Activated effector memory CD4-positive, alpha-beta T cell treated with Interleukin-2 at 50 U/mL for 16 hours (primary cell): Measurements from ENCODE around the gene GPRC5C.
"Not testable (repeated sequence)": the region's sequence is repeated elsewhere in the genome, so short reads cannot be mapped to it uniquely, and the experiment has no call there.

Experiments used
- DNase-seq: peaks from one replicate; pipeline ENCODE4 v3.0.0-alpha.2; 2020

Gene GPRC5C, protein sequence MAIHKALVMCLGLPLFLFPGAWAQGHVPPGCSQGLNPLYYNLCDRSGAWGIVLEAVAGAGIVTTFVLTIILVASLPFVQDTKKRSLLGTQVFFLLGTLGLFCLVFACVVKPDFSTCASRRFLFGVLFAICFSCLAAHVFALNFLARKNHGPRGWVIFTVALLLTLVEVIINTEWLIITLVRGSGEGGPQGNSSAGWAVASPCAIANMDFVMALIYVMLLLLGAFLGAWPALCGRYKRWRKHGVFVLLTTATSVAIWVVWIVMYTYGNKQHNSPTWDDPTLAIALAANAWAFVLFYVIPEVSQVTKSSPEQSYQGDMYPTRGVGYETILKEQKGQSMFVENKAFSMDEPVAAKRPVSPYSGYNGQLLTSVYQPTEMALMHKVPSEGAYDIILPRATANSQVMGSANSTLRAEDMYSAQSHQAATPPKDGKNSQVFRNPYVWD

DNA sequence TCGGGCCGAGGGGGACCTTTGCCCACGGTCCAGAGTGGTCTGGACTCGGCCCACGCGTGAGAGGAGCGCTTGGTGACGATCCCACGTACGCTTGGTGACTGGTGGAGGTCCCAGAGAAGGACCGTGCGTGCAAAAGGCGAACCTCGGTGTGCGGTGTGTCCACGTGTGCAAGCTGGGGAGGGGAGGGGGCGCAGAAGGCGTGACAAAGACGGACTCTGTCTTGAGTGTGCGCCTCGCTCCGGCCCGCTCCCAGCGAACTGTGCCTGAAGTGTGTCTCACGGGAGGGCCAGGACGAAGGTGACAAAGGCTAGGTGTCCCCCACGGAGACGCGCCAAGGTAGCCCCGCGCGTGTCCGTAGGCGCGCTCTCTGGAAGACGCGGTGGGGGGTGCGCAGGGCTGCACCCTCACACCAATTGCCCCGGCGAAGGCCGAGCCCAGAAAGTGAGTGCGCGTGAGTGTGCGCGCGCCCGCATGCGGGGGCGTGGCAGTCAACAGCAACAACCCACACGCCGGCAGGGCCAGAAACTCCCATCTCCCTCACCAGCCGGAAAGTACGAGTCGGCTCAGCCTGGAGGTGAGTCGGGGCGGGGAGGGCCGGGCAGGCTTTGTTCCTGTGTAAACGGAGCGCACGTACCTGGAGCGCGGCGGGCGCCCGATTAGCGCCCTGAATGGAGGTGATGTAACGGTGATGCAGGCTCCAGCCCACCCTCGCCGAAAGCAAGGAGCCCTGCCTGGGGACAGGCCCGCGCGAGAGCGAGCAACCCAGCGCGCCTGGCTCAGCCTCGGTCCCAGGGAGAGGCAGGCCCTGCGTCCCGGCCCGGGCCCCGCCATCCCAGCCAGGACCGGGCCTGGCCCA is at the start of gene GPRC5C:
GPRC5C (plus strand) TSS at position 521 of the 856 bp plus-strand sequence. CDS start 7,689 bp downstream, outside the sequence.
- DNase-seq = peak; percentile 21

DNA sequence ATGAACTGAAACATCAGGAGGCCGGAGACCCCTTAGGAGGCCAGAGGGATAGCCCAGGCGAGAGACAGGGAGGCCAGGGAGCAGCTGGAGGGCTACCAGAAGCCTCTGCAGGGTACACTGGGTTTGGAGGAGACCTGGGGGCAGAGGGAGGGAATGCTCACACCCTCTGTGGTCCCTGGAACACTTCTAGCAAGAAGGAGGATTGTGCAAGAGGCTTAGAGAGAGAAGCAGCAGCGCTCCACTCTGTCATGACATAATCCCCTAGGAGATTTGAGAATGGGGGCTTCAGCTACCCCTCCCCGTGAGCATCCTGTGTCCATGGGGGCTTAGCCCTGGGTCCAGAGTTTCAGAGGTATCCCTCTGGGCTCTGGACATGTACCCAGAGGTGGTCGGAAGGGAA is 48.7 kb upstream of the GPRC5C start:
- no peak for DNase-seq

DNA sequence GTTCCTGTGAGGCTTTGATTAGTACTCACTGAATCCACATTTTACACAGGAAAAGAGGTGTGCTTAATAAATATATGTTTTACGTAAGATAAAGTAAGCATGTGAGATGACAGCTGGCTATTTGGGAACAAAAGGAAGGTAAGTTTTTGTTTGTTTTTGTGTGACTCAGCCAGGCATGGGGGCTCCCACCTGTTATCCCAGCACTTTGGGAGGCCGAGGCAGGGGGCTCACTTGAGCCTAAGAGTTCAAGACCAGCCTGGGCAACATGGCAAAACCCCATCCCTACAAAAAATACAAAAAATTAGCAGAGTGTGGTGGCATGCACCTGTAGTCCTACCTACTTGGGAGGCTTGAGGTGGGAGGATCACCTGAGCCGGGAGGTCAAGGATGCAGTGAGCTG is 46.7 kb upstream of the GPRC5C start:
- DNase-seq = no peak

DNA sequence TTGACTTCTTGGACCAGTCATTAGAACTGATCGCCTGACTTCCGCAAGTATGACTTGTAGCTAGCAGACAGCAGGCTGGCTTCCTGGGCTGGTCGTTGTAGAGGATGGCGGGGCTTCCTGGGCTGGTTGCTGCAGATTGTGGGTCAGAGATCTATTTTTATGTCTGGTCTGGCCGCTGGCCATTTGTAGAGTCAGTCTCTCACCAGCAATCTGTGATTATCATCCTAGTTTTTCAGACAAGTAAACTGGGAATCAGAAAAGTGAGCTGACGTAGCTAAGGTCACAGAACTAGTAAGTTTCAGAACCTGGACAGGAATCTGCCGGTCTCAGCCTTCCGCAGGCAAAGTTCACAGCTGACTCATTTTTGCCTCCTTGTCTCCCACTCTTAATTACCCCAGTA is 45.5 kb upstream of the GPRC5C start:
- DNase-seq = no peak

DNA sequence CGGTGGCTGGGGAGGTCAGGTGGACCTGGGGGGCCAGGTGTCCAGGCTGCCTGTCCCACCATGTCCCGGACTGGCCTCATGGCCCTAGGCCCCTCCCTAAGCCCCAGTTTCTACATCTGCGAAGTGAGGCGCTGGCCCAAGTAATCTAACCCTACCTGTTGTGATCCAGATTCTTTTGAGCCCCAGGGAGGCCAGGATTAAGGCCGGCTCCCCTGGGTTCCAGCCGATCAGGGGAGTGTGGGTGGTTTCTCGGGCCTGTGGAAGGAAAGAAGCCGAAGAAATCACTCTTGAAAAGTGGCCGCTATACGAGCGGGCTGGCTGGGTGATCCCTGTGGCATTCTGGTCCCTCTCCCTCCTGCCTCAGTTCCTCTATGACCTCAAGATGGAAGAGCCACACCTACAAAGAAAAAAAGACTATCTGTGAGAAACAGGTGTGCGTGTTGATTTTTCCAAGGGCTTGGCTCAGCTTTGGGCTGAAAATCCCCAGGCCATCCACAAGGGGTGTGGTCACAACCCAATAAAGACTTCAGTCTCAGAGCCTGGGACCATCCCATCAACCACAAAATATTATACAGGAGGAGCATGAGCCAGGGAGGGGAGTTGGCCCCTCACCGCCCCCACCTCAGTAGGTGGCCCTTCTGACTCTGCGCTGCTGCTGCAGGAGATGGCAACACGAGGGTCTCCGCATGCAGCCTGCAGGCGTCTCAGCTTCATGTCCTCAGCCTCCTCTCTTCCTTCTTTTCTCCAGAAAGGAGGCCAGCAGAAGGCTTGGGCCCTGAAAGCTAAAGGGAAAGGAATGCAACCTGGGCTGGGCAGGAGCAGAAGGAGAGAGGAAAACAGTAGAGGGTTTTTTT is 44.3 kb upstream of the GPRC5C start:
- DNase-seq = no peak

DNA sequence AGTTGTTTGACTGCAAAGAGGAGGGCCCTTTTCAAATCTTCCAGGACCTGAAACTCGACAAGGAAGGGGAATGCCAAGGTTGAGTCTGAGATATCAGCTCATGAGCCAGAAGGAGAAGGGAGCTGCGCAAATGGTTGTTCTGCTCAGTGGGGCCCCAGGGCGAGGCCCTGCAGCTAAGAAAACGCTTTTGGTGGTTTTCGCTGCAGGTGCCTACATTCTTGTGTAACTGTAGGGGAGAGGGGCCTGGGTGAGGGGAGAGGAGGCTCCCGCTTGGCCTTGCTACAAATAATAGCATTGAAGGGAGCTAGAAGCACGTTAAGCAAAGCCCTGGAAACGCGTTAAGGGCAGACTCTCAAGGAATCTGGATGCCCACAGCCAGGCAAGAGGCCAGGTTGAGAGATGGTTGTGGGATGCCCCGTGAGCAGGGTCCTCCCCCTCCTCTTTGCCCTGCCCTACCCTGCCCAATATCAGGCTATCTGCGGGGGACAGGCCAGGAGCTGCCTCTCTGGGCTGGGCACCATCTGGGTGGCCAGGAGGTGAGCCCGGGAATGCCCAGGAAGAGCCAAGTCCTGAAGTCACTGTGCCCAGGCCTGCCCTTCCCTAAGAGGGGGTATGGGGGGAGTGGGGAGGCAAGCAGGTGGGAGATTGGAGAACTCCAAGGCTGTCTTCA is 42.7 kb upstream of the GPRC5C start:
- no peak for DNase-seq

DNA sequence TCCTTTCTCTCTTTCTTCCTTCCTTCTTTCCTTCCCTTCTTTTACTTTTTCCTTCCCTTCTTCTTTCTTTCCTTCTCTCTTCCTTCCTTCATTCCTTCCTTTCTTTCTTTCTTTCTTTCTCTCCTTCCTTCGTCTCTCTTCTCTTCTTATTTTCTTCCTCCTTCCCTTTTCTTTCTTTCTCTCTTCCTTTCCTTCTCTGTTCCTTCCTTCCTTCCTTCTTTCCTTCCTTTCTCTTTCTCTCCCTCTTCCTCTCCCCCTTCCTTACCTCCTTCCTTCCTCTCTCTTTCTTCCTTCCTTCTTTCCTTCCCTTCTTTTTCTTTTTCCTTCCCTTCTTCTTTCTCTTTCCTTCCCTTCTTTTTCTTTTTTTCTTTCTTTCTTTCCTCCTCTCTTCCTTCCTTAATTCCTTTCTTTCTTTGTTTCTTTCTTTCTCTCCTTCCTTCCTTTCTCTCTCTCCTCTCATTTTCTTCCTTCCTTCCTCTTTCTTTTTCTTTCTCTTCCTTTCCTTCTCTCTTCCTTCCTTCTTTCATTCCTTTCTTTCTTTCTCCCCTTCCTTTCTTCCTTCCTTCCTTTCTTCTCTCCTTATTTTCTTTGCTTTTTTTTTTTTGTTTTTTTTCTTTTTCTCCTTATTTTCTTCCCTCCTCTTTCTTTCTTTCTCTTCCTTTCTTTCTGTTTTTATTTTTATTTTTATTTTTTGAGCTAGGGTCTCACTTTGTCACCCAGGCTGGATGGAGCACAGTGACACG is 41.8 kb upstream of the GPRC5C start:
- no peak for DNase-seq

DNA sequence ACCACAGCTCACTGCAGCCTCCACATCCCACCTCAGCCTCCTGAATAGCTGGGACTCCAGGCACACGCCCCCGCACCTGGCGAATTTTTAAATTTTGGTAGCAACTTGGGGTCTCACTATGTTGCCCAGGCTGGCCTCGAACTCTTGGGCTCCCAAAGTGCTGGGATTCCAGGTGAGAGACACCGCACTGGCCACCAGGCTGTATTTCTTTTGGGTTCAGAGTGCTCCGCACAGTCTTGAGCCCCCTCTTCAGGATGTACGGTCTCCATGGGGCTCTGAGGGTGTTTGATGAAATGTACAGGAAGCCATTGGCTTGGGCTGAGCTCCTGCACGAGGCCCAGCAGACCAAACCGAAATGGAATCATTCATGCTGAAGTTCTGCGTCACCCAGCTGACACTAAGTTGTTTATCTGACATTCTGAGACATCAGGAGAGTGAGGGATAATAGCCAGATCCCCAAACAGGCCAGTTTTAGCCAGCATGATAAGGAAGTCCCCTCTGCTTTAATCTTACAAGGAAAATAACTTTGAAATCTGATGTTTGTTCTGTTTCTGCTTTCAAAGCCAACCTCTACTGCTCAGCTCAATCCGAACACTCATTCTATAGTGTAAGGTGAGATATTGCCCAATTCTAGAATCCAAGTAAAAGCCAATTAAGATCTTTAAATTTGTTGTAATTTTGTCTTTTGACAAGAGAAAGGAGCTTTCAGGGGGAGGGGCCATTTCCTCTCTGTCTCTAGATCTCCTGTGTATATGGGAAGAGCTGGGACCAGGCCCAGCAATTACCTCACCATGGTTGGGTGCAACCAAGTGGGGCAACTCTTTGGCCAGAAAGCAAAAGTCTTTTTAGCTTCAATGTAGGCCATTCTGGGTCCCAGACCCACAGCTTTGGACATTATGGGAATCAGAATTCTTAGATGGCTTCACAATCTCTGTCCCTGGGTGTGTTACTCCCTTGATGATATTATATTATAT is 40.9 kb upstream of the GPRC5C start:
- no peak for DNase-seq

DNA sequence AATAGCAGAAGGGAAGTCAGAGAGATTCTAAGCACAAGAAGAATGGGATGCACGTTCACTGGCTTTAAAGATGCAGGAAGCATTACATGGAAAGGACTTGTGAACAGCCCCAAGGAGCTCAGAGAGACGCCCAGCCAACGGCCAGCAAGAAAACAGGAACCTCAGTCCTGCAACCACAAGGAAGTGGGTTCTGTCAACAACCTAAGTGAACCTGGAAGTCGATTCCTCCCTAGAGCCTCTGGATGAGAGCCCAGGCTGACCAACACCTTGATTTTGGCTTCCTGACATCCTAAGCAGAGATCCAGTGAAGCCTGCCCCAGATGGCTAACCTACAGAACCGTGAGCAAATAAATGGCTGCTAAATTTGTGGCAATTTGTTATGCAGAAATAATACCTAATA is 40.1 kb upstream of the GPRC5C start:
- no peak for DNase-seq

DNA sequence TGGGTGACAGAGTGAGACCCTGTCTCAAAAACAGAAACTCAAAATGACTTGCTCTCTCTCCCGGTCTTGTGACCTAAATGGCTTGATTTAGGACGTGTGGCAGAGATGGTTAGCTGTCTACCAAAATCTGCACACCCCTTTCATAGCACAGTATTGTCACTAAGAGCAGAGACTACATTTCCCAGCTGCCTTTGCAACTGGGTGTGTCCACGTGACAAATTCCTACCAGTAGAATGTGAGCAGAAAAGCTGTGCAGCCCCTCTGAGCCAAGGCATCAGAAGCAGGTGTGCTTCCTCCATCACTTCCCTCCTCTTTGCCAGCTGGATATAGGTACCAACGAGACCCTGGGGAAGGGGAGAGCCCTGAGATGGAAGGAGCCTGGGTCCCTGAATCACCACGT is 39.0 kb upstream of the GPRC5C start:
- DNase-seq = no peak

DNA sequence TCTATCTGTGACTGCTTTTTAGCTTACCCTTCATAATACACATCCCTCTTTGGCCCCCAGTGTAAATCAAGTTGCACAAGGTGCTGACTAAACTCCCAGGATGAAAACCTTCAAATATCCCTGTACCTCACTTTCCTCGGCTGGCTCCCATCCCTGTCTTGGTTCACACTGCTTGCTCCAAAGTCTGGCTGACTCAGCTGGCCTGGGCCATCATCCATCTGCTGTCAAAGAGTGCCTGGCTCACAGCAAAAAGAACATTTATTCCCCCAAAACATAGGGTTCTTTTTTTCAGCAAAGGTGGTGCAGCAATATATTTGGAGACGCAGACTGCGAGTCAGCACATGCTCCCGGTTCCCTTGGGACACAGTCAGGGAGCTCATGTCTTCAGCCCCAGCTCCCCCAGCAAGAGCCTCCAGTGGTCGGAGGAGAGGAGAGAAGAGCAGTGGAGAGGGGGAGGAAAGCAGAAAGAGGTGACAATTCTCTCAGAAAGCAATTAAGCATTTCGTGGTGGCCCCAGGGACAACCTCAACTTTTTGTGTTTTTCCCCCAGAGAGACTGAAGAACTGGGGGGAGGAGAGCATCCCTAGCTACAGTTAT is 38.4 kb upstream of the GPRC5C start:
- no peak for DNase-seq

DNA sequence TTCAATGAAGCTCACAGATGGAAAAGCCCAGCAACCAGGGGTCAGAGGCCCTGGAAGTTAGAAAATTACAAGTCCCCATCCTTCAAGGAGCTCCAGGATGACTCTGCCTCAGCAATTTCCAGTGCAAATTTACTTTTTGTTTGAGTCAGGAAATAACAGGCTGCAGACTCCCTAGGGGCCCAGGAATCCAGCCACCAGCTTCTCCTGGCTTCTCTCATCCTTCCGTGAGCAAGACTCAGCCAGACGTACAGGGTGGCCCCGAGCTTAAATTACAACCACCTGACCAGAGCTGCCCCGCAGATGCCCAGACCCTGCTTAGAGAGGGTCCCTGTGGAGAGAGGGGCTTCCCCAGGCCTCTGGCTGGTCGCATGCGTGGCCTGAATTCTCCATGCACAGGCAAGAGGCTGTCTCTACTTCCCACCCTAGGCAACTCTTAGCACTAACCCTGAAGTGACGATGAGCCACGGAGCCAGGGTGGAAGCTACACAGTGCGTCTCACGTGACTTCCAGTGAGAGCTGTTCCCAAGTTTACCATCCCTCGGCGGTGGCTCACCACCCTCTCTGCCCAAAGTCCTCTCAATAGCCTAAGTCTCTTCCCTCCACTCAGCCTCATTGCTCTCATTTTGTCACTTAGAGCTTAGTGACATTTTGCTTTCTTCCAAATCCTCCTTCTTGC is 37.5 kb upstream of the GPRC5C start:
- DNase-seq = no peak

DNA sequence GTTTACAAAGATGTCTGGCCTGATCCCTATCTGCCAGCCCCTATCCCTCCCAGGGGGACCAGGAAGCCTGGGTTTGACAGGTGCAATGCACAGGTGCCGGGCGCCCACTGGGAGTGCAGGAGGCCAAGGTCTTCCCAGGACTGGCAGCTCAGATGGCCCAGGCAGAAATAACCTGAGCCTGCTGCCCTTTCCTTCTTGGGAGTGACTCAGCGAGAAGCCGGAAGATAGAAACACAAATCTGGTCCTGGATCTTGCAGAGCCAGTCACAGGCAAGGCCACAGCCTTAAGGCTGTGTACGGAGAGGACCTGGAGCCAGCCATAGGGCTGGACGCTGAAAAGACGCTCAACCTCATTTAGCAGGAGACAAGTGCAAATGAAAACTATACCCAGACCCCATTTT is 36.9 kb upstream of the GPRC5C start:
- DNase-seq = no peak

DNA sequence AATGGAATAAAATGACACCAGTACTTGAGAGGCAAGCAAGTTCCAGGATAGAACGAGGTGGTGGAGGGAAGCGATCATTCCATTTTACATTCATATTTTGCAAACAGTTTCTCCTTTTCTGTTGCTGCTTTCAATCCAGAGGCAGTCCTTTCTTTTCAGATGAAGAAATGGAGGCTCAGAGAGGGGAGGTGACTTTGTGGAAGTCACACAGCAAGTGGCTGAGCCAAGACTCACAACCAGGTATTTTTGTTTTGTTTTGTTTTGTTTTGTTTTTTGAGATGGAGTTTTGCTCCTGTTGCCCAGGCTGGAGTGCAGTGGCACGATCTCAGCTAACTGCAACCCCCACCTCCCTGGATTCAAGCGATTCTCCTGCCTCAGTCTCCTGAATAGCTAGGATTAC is 35.3 kb upstream of the GPRC5C start:
- DNase-seq = no peak

DNA sequence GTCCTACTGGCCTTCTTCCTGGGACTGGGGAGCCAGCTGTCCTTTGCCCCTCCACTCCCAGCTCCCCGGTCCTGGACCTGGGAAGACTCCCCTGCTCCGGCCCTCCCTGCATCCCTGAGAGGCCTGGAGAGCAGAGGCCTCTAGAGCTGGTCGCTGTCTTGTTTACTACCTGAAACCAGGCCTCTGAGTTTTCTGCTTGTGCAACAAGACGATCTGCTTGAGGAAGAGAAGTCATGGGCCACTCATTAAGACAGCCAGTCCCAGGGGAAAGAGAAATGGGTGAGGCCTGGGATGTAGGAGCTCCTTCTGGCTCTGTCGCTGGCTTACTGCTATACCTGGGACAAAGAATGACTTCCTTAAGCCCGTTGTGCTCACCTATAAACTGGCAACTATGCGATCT is 29.8 kb upstream of the GPRC5C start:
- DNase-seq = no peak

DNA sequence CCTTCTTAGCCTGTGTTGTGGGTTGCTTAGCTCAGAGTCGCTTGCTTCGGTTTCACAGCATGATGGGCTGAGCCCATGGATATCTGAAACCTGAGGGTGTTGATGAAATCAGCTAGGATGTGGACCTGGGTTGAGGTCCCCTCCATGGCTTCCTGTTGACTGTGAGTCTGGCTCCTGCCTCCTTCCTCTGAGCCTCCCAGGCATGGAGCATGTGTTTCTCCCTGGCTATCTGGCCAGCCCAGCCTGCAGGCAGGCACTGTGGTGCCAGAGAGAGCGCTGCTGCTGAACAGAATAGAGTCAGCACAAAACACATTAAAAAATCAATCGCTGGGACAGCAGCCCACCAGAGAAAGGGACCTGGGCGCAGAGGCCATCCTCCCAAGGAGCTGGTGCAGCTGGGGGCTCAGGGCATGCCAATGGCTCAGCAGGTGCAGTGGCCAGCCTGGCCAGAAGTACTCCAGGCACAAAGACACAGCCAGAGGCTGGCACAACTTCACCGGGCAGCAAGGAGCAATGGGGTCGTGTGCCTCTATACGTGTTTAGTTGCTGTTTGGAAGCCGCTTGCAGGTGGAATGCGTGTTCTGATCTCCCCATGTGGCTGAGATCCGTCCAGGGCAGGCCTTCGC is 28.3 kb upstream of the GPRC5C start:
- no peak for DNase-seq

DNA sequence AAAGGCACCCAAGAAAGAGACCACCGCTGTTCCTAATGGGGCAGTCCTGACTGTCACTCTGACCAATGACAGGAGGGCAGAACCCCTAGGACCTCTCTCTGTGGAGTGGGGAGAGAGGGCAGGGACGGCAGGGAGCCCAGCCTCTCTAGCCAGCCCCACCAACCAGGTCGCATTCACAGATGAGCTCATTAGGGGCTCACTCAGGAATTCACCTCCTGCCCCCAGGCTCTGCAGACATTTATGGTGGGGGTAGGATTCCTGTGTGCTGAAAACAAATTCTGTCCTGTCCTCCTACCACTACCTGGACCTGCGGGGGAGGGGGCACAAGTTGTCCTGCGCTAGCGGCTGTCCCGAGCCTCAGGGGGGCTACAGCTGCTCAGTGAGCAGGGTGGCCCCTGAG is 27.7 kb upstream of the GPRC5C start:
- DNase-seq = no peak

DNA sequence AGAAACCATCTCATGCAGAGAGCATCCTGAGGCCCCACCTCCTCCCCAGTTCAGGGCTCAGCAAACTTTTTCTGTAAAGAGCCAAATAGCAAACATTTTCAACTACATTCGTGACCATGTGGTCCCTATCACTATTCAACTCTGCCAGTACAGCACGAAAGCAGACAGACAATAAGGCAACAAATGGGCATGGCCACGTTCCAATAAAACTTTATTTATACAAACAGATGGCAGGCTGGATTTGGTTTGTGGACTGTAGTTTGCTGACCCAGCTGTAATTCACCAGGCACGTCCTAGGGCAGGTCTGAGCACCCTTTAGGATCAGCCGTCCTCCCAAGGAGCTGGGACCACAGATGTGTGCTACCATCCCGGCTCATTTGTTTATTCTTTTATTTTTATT is 27.1 kb upstream of the GPRC5C start:
- DNase-seq = no peak

DNA sequence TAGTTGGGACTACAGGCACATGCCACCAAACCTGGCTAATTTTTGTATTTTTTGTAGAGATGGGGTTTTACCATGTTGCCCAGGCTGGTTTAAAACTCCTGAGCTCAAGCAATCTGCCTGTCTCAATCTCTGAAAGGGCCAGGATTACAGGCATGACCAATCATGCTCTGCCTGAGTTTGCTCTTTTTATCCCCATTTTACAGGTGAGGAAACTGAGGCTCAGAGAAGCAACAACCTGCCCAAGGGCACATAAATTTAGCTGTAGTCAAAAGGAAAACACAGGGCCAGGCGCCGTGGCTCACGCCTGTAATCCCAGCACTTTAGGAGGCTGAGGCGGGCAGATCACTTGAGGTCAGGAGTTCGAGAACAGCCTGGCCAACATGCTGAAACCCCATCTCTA is 26.6 kb upstream of the GPRC5C start:
- DNase-seq = not testable (repeated sequence)
